ENCODE results near the gene NAPSA.
"Not testable (repeated sequence)": the region's sequence is repeated elsewhere in the genome, so short reads cannot be mapped to it uniquely, and the experiment has no call there.

The NAPSA gene

GRCh38 chr19:50359328-50359818, 6.1 kb downstream of the NAPSA start:
- Histone ChIP-seq H3K9ac (no peak overlapping the region), H3K9me3 (ENCODE audit: control insufficient read depth, low read length) (no peaks in the 10 kb centered on the region), H3K4me1 (no peaks in the 10 kb centered on the region), H2AFZ (no peak overlapping the region), H3K79me2 (no peaks in the 10 kb centered on the region), H3K4me3 (ENCODE audit: low read depth, low read length) (no peak overlapping the region), H3K4me2 (ENCODE audit: low read length) (no peak overlapping the region), H3K27me3 (ENCODE audit: control insufficient read depth, insufficient read depth, low read length) (no peaks in the 10 kb centered on the region), H3K27ac (no peak overlapping the region), H3K36me3 (ENCODE audit: control insufficient read depth, insufficient read depth, low read length) (no peaks in the 10 kb centered on the region)
- no peak for TF ChIP-seq CTCF (IDR thresholded peaks at IDR 0.05)

- Histone ChIP-seq H3K9ac (no peak overlapping the region), H3K27me3 (ENCODE audit: control insufficient read depth, insufficient read depth, low read length) (no peaks in the 10 kb centered on the region), H3K4me3 (ENCODE audit: low read depth, low read length) (peak overlapping the region; percentile 81), H3K79me2 (no peaks in the 10 kb centered on the region), H3K4me2 (ENCODE audit: low read length) (no peak overlapping the region), H2AFZ (peak overlapping the region; percentile 93), H3K36me3 (ENCODE audit: control insufficient read depth, insufficient read depth, low read length) (no peaks in the 10 kb centered on the region), H3K9me3 (ENCODE audit: control insufficient read depth, low read length) (no peaks in the 10 kb centered on the region), H3K27ac (peak overlapping the region; percentile 67), H3K4me1 (no peaks in the 10 kb centered on the region)
- TF ChIP-seq CTCF (IDR thresholded peaks at IDR 0.05) = no peak
These were observed 6.7 kb downstream of the NAPSA start for GRCh38 chr19:50358483-50359327.

GRCh38 chr19:50357178-50358100, 8.0 kb downstream of the NAPSA start:
- H3K27ac ChIP-seq = peak overlapping the region; percentile 24
- peak overlapping the region; percentile 97 for H3K4me2 ChIP-seq (ENCODE audit: low read length)
- no peak overlapping the region for H3K9ac ChIP-seq
- peak; percentile 86 for TF ChIP-seq CTCF (IDR thresholded peaks at IDR 0.05)
- H3K79me2 ChIP-seq = no peaks in the 10 kb centered on the region
- no peaks in the 10 kb centered on the region for H3K27me3 ChIP-seq (ENCODE audit: control insufficient read depth, insufficient read depth, low read length)
- no peaks in the 10 kb centered on the region for H3K4me1 ChIP-seq
- H3K9me3 ChIP-seq (ENCODE audit: control insufficient read depth, low read length) = no peaks in the 10 kb centered on the region
- H3K4me3 ChIP-seq (ENCODE audit: low read depth, low read length) = peak overlapping the region; percentile 81
- no peaks in the 10 kb centered on the region for H3K36me3 ChIP-seq (ENCODE audit: control insufficient read depth, insufficient read depth, low read length)
- peak overlapping the region; percentile 93 for H2AFZ ChIP-seq

- Histone ChIP-seq H3K9me3 (ENCODE audit: control insufficient read depth, low read length) (no peaks in the 10 kb centered on the region), H3K36me3 (ENCODE audit: control insufficient read depth, insufficient read depth, low read length) (no peaks in the 10 kb centered on the region), H3K27ac (no peak overlapping the region), H3K4me1 (no peaks in the 10 kb centered on the region), H3K4me3 (ENCODE audit: low read depth, low read length) (no peak overlapping the region), H3K27me3 (ENCODE audit: control insufficient read depth, insufficient read depth, low read length) (no peaks in the 10 kb centered on the region), H3K9ac (no peak overlapping the region), H3K79me2 (no peaks in the 10 kb centered on the region), H2AFZ (no peak overlapping the region), H3K4me2 (ENCODE audit: low read length) (peak overlapping the region; percentile 97)
- TF ChIP-seq CTCF (IDR thresholded peaks at IDR 0.05) = no peak
These were observed 8.7 kb downstream of the NAPSA start for GRCh38 chr19:50356691-50357177.

GRCh38 chr19:50353487-50353880, 12.0 kb downstream of the NAPSA start:
- not testable (repeated sequence) for H3K4me1 ChIP-seq; H3K9ac ChIP-seq; H3K27me3 ChIP-seq (ENCODE audit: control insufficient read depth, insufficient read depth, low read length); H3K79me2 ChIP-seq; H3K4me3 ChIP-seq (ENCODE audit: low read depth, low read length); H3K4me2 ChIP-seq (ENCODE audit: low read length); H3K9me3 ChIP-seq (ENCODE audit: control insufficient read depth, low read length); H3K36me3 ChIP-seq (ENCODE audit: control insufficient read depth, insufficient read depth, low read length); H2AFZ ChIP-seq; H3K27ac ChIP-seq

Measured in parathyroid adenoma (tissue), 2 donors.